GM20431 (cell line): ENCODE measurements around the gene LURAP1L.

Source experiments
- in situ Hi-C: fragments of 300-500 bp; cut with MseI, MboI; formaldehyde crosslinking; loops from one replicate; pipeline ENCODE4 v1.15.0; 2020; ENCODE audit warnings: low sequenced_read_pairs; ENCODE audit not compliant: unreplicated experiment

The LURAP1L gene

GRCh38 chr9:12775679-12776512 lies 1.1 kb downstream of the LURAP1L start:
- in situ Hi-C loops, result no loop called here

DNA sequence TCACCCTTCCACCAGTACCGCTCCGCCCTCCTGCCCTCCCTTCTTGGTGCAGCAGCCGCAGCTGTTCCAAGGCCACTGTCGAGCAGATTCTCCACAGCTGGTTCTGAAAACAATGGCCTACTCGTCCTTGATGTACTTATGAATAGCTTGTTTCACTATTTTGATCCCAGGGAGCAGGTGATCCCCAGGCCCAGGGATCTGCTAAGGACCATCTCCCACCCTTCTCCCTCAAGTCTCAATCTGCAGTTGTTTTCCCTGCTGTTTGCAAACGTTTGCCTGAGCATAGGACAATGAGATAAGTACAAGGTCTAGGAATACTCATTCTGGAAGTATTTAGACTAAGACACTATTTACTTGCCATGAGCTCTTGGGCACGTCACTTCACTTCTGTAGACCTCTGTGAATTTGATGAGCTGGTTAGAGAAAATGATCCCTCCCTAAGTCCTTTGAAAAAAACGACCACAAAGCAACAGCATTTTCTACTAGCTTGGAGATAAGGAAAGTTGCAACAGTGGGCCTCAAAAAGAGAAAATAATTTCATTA lies 1.8 kb downstream of the LURAP1L start:
- in situ Hi-C loops, result no loop called here

DNA sequence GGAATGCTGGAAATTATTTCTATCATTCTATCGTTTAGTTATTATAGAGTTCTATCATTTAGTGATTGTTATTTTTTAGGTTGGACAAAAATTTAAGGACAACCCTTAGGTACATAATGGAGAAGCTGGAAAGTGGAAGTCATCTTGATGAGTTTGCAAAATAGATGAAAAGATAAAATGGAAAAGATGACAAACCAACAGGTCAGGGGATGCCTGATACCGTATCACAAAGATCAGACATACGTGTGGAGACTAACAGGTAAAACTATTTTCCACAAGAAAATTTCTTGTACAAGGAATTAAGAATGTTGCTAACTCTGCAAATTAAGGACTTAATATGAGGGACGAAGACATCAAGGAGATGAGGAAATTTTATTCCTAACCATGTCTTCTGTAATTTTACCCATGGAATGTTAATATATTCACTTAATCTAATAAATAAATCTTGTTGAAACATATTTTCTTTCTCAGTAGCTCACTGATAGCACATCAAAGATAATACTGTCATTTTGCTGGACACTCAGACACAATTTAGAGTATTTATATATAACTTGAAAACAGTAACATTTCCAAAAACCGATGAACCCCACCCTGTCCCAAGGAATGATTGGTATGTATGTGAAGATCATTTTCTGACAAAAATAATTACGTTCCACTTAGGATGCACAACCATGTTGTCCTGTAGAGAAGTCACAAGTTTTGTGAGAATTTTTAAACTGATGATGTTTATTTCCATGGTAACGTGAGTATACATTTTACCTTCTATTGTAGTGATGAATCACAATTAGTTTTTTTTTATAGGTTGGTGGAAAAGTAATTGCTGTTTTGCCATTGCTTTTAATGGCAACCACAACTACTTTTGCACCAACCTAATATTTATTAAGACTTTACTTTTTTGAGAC lies 2.6 kb downstream of the LURAP1L start:
- in situ Hi-C loops, result no loop called here

- in situ Hi-C loops, result no loop called here
Measured at GRCh38 chr9:12778389-12778788, 3.6 kb downstream of the LURAP1L start.

- in situ Hi-C loops, result no loop called here
Measured at GRCh38 chr9:12781226-12781733, 6.5 kb downstream of the LURAP1L start.

GRCh38 chr9:12783767-12784460 lies 9.1 kb downstream of the LURAP1L start:
- in situ Hi-C loops, result no loop called here

GRCh38 chr9:12784461-12785259 lies 9.8 kb downstream of the LURAP1L start:
- in situ Hi-C loops, result no loop called here

GRCh38 chr9:12785260-12785770 lies 10.5 kb downstream of the LURAP1L start:
- in situ Hi-C loops, result no loop called here

DNA sequence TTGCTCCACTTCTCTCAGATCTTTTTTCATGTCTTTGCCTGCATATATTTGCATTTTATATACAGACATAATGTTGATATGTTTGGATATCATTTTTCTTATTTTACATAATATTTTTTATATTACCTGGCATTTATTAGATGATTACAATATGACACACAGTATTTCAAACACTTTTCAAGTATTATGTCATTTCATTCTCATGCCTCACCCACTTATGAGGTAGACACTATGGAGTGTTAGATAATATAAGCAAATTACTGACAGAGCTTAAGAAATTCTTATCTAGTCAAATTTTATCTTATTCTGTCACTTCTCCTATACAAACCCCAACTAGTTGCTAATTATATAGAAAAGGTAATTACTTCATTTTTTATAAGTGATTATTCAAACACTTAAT lies 11.1 kb downstream of the LURAP1L start:
- in situ Hi-C loops, result no loop called here

- in situ Hi-C loops, result no loop called here
Measured at GRCh38 chr9:12790001-12790400, 15.2 kb downstream of the LURAP1L start.

- in situ Hi-C loops, result no loop called here
Measured at GRCh38 chr9:12790883-12791282, 16.1 kb downstream of the LURAP1L start.

GRCh38 chr9:12794101-12794799 lies 19.4 kb downstream of the LURAP1L start:
- in situ Hi-C loops, result no loop called here

DNA sequence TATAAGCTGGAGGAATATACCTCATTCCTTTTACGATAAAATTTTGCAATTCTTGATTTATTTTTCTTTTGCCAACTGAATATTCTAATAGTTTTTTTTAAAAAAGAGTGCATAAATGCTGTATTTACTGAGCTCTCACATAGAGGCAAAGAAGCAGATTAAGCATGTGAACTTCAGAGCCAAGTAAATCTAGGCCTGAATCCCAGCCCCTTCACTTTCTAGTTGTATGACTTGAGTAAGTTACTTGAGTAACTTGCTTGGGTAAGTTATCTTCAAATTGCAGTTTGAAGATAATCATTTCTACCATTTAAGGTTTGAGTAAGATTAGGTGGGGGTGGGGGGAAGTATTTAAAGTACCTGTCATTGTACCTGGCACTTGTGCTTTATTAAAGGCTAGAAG lies 21.8 kb downstream of the LURAP1L start:
- in situ Hi-C loops, result no loop called here

DNA sequence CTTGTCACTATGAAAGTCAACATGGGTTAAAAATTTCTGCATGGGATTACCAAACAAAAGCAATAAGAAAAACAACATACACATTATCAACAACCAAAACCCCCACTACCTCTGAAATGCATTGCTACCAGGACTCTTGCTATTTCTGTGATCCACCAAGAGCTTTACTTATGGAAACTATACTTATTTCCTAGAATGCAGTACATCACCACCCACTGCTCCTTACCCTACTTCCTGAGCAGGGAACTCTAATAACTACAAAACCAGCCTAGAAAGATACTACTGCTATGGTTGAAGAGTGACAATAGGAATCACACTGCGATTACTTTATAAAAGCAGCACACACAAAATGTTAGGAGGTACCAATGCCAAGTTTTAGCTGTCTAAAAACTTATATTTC lies 22.2 kb downstream of the LURAP1L start:
- in situ Hi-C loops, result no loop called here

GRCh38 chr9:12798066-12798770 lies 23.4 kb downstream of the LURAP1L start:
- in situ Hi-C loops, result no loop called here

DNA sequence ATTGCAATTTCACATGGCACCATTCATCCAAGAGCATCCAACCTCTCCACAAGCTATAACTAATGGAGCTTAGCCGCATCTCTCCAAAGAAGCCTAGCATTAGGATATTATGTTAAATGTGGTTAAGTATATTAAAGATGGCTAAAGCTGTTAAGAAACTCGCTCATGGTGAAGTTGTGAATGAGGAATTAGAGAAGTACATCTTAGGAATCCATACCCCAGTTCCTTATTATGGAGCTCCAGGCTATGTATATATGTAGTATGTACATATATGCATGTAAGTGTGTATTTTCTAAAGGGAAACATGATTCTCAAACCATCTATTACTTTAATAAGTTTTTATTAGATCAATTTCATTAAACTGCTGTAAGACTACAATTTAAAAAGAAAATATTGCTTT lies 26.4 kb downstream of the LURAP1L start:
- in situ Hi-C loops, result no loop called here

- in situ Hi-C loops, result no loop called here
Measured at GRCh38 chr9:12801663-12802062, 26.8 kb downstream of the LURAP1L start.

- in situ Hi-C loops, result no loop called here
Measured at GRCh38 chr9:12802093-12802492, 27.3 kb downstream of the LURAP1L start.
